Epithelial cell of esophagus (primary cell): ENCODE results near the gene BABAM2.

ENCODE experiments used
- DNase-seq: peaks from one replicate; pipeline ENCODE4 v3.0.0; 2010; ENCODE audit warnings: low read depth
- H3K4me3 ChIP-seq: 2 replicates; pipeline ENCODE4 v1.5.1; 2011; ENCODE audit warnings: mild to moderate bottlenecking, low read length, control low read depth
- TF ChIP-seq, protein P1 (sequence below): IDR thresholded peaks from 2 replicates; pipeline ENCODE4 v1.5.1; 2011; ENCODE audit warnings: low read depth, mild to moderate bottlenecking, low read length, control low read depth, inconsistent platforms; ENCODE audit not compliant: insufficient read depth; ENCODE audit errors: missing control alignments

BABAM2 gene

DNA sequence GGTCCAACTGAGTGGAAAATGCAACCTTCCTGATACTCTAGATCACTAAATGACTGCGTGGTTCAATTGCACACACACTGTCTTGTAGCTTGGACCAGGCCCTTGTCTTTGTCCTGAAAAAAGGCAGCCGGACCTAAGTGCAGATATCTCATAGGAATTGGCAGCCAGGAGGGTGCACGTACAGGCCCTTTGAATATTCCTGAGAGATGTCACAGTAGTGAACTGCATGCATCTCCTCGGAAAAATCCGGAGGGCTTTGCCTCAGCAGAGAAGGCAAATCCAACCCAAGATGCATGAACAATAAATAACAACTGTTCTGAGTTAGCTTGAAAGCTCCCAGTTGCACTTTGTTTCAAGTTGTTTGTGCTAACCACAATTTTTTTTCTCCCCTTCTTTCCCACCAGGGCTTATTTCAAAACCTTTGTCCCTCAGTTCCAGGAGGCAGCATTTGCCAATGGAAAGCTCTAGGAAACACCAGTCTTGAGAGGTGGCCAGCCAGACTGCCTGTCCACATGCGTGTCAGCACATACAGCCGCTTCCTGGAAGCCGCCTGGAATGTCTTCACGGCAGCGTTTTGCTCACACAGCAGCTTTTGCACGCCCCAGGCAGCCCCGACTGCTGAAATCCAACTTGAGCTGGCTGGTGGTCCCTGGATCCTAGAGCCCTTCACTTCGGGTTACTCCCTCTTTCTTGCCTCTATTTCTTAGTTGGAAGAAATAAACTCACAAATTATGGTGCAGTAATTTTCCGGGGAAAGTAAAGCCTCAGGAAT, 447.7 kb downstream of the BABAM2 start:
- H3K4me3 ChIP-seq = no peak overlapping the region
- DNase-seq = peak; percentile 69
- TF ChIP-seq, protein P1, sequence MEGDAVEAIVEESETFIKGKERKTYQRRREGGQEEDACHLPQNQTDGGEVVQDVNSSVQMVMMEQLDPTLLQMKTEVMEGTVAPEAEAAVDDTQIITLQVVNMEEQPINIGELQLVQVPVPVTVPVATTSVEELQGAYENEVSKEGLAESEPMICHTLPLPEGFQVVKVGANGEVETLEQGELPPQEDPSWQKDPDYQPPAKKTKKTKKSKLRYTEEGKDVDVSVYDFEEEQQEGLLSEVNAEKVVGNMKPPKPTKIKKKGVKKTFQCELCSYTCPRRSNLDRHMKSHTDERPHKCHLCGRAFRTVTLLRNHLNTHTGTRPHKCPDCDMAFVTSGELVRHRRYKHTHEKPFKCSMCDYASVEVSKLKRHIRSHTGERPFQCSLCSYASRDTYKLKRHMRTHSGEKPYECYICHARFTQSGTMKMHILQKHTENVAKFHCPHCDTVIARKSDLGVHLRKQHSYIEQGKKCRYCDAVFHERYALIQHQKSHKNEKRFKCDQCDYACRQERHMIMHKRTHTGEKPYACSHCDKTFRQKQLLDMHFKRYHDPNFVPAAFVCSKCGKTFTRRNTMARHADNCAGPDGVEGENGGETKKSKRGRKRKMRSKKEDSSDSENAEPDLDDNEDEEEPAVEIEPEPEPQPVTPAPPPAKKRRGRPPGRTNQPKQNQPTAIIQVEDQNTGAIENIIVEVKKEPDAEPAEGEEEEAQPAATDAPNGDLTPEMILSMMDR = no peak

DNA sequence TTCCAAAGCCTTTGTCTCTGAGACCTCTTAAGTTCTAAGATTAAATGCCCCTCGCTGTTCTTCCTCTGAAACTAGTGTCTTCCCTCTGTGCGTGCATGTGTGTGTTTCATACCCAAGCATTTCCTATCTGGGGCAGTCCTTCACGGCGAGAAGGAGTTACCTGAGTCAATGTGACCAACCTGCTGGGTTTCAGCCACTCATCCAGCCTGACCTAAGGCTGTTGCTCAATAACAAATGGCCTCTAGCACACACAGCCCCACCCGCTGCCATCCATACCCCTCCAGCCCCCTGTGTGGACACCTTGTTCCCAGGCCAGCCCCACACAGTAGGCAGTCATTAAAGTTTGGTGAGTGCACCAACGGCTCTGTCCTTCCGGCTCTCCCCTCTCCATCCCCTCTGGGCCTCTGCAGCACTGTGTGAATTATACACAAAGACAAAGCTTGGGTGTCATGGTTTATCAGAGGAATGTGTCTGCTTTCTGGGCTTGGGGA, 448.3 kb downstream of the BABAM2 start:
- no peak overlapping the region for H3K4me3 ChIP-seq
- TF ChIP-seq, protein P1 = no peak
- DNase-seq = peak; percentile 49

DNA sequence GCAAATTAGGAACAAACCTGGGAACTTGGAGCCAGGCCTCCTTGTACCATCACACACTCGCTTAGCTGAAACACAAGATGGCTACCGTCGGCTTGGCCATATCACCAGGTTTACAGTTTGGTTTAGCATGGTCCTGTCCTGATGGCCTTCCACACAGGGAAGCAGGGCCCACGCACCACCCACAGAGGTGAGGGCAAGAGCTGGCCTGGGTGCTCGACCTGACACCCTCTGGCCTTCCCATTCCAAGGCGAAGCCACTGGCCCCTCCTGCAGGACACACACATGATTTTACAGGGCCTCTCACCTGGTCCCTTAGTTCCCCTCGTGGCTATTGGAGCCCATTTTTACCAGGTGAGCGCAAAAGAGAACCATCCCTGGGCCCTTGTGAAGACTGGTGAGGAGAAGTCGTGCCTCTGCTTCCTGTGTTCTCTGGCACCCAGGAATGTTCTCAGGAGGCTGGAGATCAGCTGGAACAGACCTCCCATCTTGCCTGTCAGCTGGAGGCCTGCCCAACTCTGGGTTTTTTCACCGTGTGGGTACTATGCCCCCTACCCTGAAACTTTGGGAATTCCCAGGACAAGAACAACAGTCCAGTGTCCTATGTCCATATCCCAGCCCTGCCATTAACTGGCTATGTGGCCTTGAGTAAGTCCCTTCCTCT, 449.1 kb downstream of the BABAM2 start:
- TF ChIP-seq, protein P1 = no peak
- DNase-seq = no peak

GRCh38 chr2:28340312-28341202, 450.0 kb downstream of the BABAM2 start:
- H3K4me3 ChIP-seq = no peak overlapping the region
- DNase-seq = no peak
- TF ChIP-seq, protein P1 = no peak

More for the DNA sequence above, 449.1 kb downstream of the BABAM2 start:
- no peak overlapping the region for H3K4me3 ChIP-seq

- DNase-seq = no peak
- H3K4me3 ChIP-seq = no peak overlapping the region
- TF ChIP-seq, protein P1 = no peak
Observed at GRCh38 chr2:28341208-28341891, 450.8 kb downstream of the BABAM2 start.
